Common myeloid progenitor, CD34-positive (primary cell): ENCODE measurements around the gene JMJD1C.
A peak's percentile ranks its signal among the peaks of the same experiment; 100 is the strongest.

Experiments
- CTCF ChIA-PET: fragments of 350-600 bp; sonication (Branson Sonifier 250); formaldehyde crosslinking; loops from one replicate; lab custom pipeline; 2021; ENCODE audit warnings: antibody characterized with exemption; lab: Charles Lee
- POLR2A ChIA-PET: fragments of 350-600 bp; sonication (Branson Sonifier 250); formaldehyde crosslinking; loops from one replicate; lab custom pipeline; 2021; ENCODE audit warnings: antibody characterized with exemption; lab: Charles Lee
- DNase-seq, 3 donors: peaks; one replicate each; pipeline versions ENCODE4 v3.0.0 to v3.0.0-alpha.2; 2013
- H3K27ac ChIP-seq, 2 experiments: 1 replicate in 1 of 2; 2 replicates in 1 of 2; pipeline ENCODE4 v1.7.0; 2013; ENCODE audit warnings: inconsistent platforms in 2 of 2, low read length in 2 of 2, mild to moderate bottlenecking in 2 of 2, low read depth in 1 of 2, moderate library complexity in 1 of 2; ENCODE audit not compliant: severe bottlenecking in 2 of 2, insufficient read depth in 1 of 2, poor library complexity in 1 of 2
- H3K27me3 ChIP-seq, 5 experiments: replicated peaks in 2 of 5; 1 replicate in 3 of 5; 2 replicates in 2 of 5; pipeline versions ENCODE4 v1.6.1 to v1.7.0; 2013; ENCODE audit warnings: low read length in 4 of 5, mild to moderate bottlenecking in 2 of 5, moderate library complexity in 2 of 5, inconsistent platforms in 1 of 5; ENCODE audit not compliant: insufficient read depth in 5 of 5, control insufficient read depth in 4 of 5
- H3K36me3 ChIP-seq, 4 experiments: 1 replicate in 2 of 4; 2 replicates in 2 of 4; pipeline versions ENCODE4 v1.6.1 to v1.7.0; 2013; ENCODE audit warnings: low read length in 3 of 4, control low read depth in 1 of 4, mild to moderate bottlenecking in 1 of 4; ENCODE audit not compliant: control insufficient read depth in 4 of 4, insufficient read depth in 4 of 4
- H3K4me1 ChIP-seq, 4 experiments: 1 replicate in 3 of 4; 2 replicates in 1 of 4; pipeline versions ENCODE4 v1.6.1 to v1.7.1; 2013; ENCODE audit warnings: low read length in 3 of 4, mild to moderate bottlenecking in 3 of 4, control low read depth in 1 of 4, inconsistent platforms in 1 of 4, moderate library complexity in 1 of 4; ENCODE audit not compliant: control insufficient read depth in 4 of 4, insufficient read depth in 4 of 4; ENCODE audit errors: control extremely low read depth in 1 of 4
- H3K4me3 ChIP-seq, 7 experiments: 1 replicate in 4 of 7; 2 replicates in 3 of 7; pipeline versions ENCODE4 v1.5.1 to v1.7.0; 2013; ENCODE audit warnings: mild to moderate bottlenecking in 7 of 7, low read length in 6 of 7, moderate library complexity in 6 of 7, inconsistent platforms in 2 of 7, low read depth in 2 of 7, control low read depth in 1 of 7; ENCODE audit not compliant: insufficient read depth in 4 of 7, control insufficient read depth in 1 of 7; ENCODE audit errors: extremely low read depth in 1 of 7
- H3K9me3 ChIP-seq, 5 experiments: 1 replicate in 4 of 5; 2 replicates in 1 of 5; pipeline versions ENCODE4 v1.6.1 to v1.7.1; 2013; ENCODE audit warnings: low read length in 4 of 5, mild to moderate bottlenecking in 2 of 5, inconsistent platforms in 1 of 5, low read depth in 1 of 5, moderate library complexity in 1 of 5; ENCODE audit not compliant: control insufficient read depth in 4 of 5, insufficient read depth in 2 of 5; ENCODE audit errors: control extremely low read depth in 1 of 5
- WGBS: methylation state at CpG from one replicate; pipeline ENCODE4 v1.1.5; 2013; ENCODE audit not compliant: insufficient coverage; 5-methylcytosine and 5-hydroxymethylcytosine counted together

The JMJD1C gene

DNA sequence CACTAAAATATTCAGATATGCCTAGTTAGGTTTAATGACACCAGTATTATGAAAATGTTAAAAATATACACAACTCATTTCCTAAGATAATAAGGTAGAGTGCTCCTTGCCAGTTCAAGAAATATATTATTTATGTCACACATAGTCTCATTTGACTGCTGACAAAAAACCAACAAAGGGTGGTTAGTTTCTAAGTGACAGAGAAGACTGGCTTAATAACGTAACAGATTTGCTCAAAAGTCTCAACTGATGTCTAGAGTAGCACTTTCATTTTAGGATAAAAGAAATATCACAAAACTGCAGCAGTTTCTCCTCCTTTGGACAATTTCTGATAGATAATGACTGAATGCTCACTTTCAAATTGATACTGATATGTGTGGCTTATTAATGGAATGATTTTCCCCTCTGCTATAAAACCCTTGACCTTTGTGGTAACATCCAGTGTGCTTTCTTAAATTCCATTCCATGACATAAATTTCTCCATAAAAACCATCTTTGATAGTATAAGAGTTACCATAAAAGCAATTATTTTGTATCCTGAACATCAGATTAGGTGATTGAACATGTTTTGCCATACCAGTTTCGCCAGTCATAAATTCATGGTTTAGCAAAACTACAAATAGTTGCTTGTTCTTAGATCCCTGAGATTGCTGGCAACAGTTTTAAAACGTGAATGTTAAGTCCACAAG is 238.4 kb downstream of the JMJD1C start:
- H3K4me3 ChIP-seq = peak overlapping the region in 1 of 7 experiments; percentile 23
- H3K27me3 ChIP-seq = no peaks in the 10 kb centered on the region
- peaks cover 0 to 2% (median 0%) of the 10 kb centered on the region in 4 experiments for H3K36me3 ChIP-seq
- H3K27ac ChIP-seq = peak overlapping the region in 1 of 2 experiments; percentile 51
- ChIA-PET CTCF (interaction anchor here (1.2 to 3.6 kb wide), 4 partner anchors 10 to 402 kb away, joined by 3 to 21 read pairs (median 8); no protein-coding TSS in a partner anchor), POLR2A (interaction anchor here (0.6 kb wide), 2 partner anchors 40 to 1318 kb away, joined by 3 read pairs; no protein-coding TSS in a partner anchor)
- H3K9me3 ChIP-seq = no peaks in the 10 kb centered on the region
- peaks cover 4 to 26% (median 12%) of the 10 kb centered on the region in 4 experiments for H3K4me1 ChIP-seq
- no CpG with 5 or more reads among the region's 3 CpGs for WGBS
- peak in 2 of 3 donors; percentile 19 to 33 for DNase-seq

- Histone ChIP-seq H3K9me3 (no peaks in the 10 kb centered on the region), H3K27me3 (no peaks in the 10 kb centered on the region), H3K27ac (no peak overlapping the region), H3K4me1 (peaks cover 6 to 32% (median 13%) of the 10 kb centered on the region in 4 experiments), H3K4me3 (no peak overlapping the region), H3K36me3 (peaks cover 0 to 3% (median 0%) of the 10 kb centered on the region in 4 experiments)
- ChIA-PET CTCF (interaction anchor here (1.2 to 3.6 kb wide), 4 partner anchors 11 to 405 kb away, joined by 3 to 21 read pairs (median 8); no protein-coding TSS in a partner anchor), POLR2A (interaction anchor here (0.6 kb wide), 1 partner anchor 55 kb away, joined by 4 read pairs; no protein-coding TSS in a partner anchor)
- no peak for DNase-seq
- WGBS = no CpG with 5 or more reads among the region's 1 CpG
These were observed 241.5 kb downstream of the JMJD1C start for GRCh38 chr10:63224241-63224640.

DNA sequence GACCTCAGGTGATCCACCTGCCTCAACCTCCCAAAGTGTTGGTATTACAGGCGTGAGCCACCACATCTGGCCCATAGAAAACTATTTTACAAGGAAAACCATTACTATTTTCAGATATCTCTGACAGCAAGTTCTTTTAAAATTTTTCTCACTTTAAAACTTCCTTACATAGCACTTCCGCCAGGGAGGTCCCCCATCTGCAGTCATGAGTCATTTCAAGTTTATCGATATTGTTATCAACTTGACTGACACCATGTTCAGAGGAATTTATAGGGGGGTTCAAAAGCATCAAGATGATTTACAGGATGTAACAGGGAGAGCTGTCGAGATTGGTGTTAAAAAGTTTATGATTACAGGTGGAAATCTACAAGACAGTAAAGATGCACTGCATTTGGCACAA is 243.8 kb downstream of the JMJD1C start:
- no peak overlapping the region for H3K27ac ChIP-seq
- H3K27me3 ChIP-seq = no peaks in the 10 kb centered on the region
- peaks cover 8 to 28% (median 14%) of the 10 kb centered on the region in 4 experiments for H3K4me1 ChIP-seq
- H3K4me3 ChIP-seq = no peak overlapping the region
- H3K9me3 ChIP-seq = no peaks in the 10 kb centered on the region
- DNase-seq = no peak
- ChIA-PET POLR2A (interaction anchor here (0.8 kb wide), 2 partner anchors 35 to 47 kb away, joined by 3 read pairs; no protein-coding TSS in a partner anchor), CTCF (interaction anchor here (1.6 kb wide), 1 partner anchor 40 kb away, joined by 5 read pairs; no protein-coding TSS in a partner anchor)
- 94% methylated on average over 4 of the region's 4 CpGs for WGBS
- H3K36me3 ChIP-seq = peaks cover 0 to 3% (median 0%) of the 10 kb centered on the region in 4 experiments

GRCh38 chr10:63219749-63220148 is 246.0 kb downstream of the JMJD1C start:
- H3K4me1 ChIP-seq = peaks cover 0 to 19% (median 7%) of the 10 kb centered on the region in 4 experiments
- H3K4me3 ChIP-seq = peak overlapping the region in 1 of 7 experiments; percentile 28
- no peak overlapping the region for H3K27ac ChIP-seq
- WGBS = 35% methylated on average over 2 of the region's 5 CpGs
- H3K27me3 ChIP-seq = no peaks in the 10 kb centered on the region
- CTCF ChIA-PET = interaction anchor here (1.7 to 5.1 kb wide), 2 partner anchors 409 to 500 kb away, joined by 7 to 26 read pairs; no protein-coding TSS in a partner anchor
- H3K36me3 ChIP-seq = peaks cover 2 to 14% (median 8%) of the 10 kb centered on the region in 4 experiments
- DNase-seq = no peak
- POLR2A ChIA-PET = no interaction called here
- H3K9me3 ChIP-seq = no peaks in the 10 kb centered on the region

- no peaks in the 10 kb centered on the region for H3K27me3 ChIP-seq
- peak; percentile 67 to 71 (median 69) for DNase-seq
- WGBS = 17% methylated on average over 1 of the region's 3 CpGs
These were observed 248.6 kb downstream of the JMJD1C start for GRCh38 chr10:63217120-63217605.

GRCh38 chr10:63214571-63214970 is 251.2 kb downstream of the JMJD1C start:
- CTCF ChIA-PET = interaction anchor here (0.7 to 7.6 kb wide), 8 partner anchors 13 to 505 kb away, joined by 3 to 69 read pairs (median 4); no protein-coding TSS in a partner anchor
- Histone ChIP-seq H3K27me3 (no peaks in the 10 kb centered on the region), H3K4me3 (no peak overlapping the region), H3K27ac (no peak overlapping the region), H3K9me3 (peaks cover 0 to 2% (median 0%) of the 10 kb centered on the region in 5 experiments), H3K4me1 (peaks cover 0 to 22% (median 7%) of the 10 kb centered on the region in 4 experiments), H3K36me3 (peaks cover 15 to 52% (median 29%) of the 10 kb centered on the region in 4 experiments)
- no CpG with 5 or more reads among the region's 2 CpGs for WGBS
- DNase-seq = no peak
- POLR2A ChIA-PET = no interaction called here

More at GRCh38 chr10:63217120-63217605, 248.6 kb downstream of the JMJD1C start:
- Histone ChIP-seq H3K36me3 (peaks cover 8 to 34% (median 21%) of the 10 kb centered on the region in 4 experiments), H3K9me3 (no peaks in the 10 kb centered on the region), H3K27ac (peak overlapping the region in 1 of 2 experiments; percentile 45), H3K4me1 (peaks cover 0 to 25% (median 7%) of the 10 kb centered on the region in 4 experiments), H3K4me3 (no peak overlapping the region)
- ChIA-PET POLR2A (interaction anchor here (1.2 kb wide), 1 partner anchor 503 kb away, joined by 4 read pairs; no protein-coding TSS in a partner anchor), CTCF (interaction anchor here (0.6 to 7.6 kb wide), 17 partner anchors 9 to 505 kb away, joined by 3 to 69 read pairs (median 3); no protein-coding TSS in a partner anchor)
